Esophagus squamous epithelium (tissue), 5 donors: ENCODE data around the gene TAB2. TPM values are rescaled to one million over a fixed set of nuclear protein-coding genes. Genes with fewer than 3 reads are reported as not detected.

Experiments used
- DNase-seq: peaks from one replicate; lab custom pipeline; 2025; lab: John Stamatoyannopoulos, UW
- H3K27ac ChIP-seq, 4 donors: fragments of 200-600 bp; sonication (generic); one replicate each; pipeline ENCODE4 v1.5.1; 2016 to 2019; ENCODE audit warnings: mild to moderate bottlenecking in 1 of 4
- H3K27me3 ChIP-seq, 4 donors: fragments of 200-600 bp; sonication (generic); 1 replicate in 3 of 4; 2 replicates in 1 of 4; pipeline versions ENCODE4 v1.5.1 to v1.6.0; 2017 to 2021; ENCODE audit warnings: antibody characterized with exemption in 1 of 4
- H3K36me3 ChIP-seq, 3 donors: fragments of 200-600 bp; sonication (generic); one replicate each; pipeline ENCODE4 v1.5.1; 2016 to 2019
- H3K4me1 ChIP-seq, 3 donors: fragments of 200-600 bp; sonication (generic); one replicate each; pipeline ENCODE4 v1.5.1; 2017 to 2019
- H3K4me3 ChIP-seq, 4 donors: fragments of 200-600 bp; sonication (generic); 1 replicate in 3 of 4; 2 replicates in 1 of 4; pipeline ENCODE4 v1.5.1; 2016 to 2019; ENCODE audit warnings: mild to moderate bottlenecking in 2 of 4, moderate library complexity in 1 of 4
- H3K9me3 ChIP-seq, 3 donors: fragments of 200-600 bp; sonication (generic); one replicate each; pipeline ENCODE4 v1.5.1; 2016 to 2019
- CTCF ChIP-seq, 6 experiments: fragments of 450-650 bp in 4 of 6; fragments of 200-600 bp in 2 of 6; sonication (generic) in 2 of 6; IDR thresholded peaks; one replicate each; pipeline ENCODE4 v1.5.1; 2016 to 2019; ENCODE audit warnings: antibody characterized with exemption in 6 of 6, mild to moderate bottlenecking in 4 of 6, moderate library complexity in 4 of 6
- POLR2A ChIP-seq, 4 donors: fragments of 450-650 bp; IDR thresholded peaks; one replicate each; pipeline ENCODE4 v1.6.1; 2017; ENCODE audit warnings: antibody characterized with exemption in 4 of 4, mild to moderate bottlenecking in 4 of 4, moderate library complexity in 3 of 4
- WGBS, 2 donors: methylation state at CpG; one replicate each; pipeline ENCODE4 v1.1.5; 2018; 5-methylcytosine and 5-hydroxymethylcytosine counted together
- intact Hi-C: fragments of 100-400 bp; cut with DNase I; formaldehyde crosslinking; loops from one replicate; pipeline ENCODE4 v1.15.0; 2022
- total RNA-seq, 4 donors: library from RNA; depleted of rRNA; stranded (reverse); fragments of >200 nt; gene quantifications; one replicate each; pipeline ENCODE4 v1.1.0, GENCODE V29; 2016
- donor health status: DM: yes; HTN: yes; CAD: no.

The TAB2 gene
- total RNA-seq, 4 donors from 2014 or later, result 27.6 to 47.1 (median 31.0) TPM

GRCh38 chr6:149428606-149429005 lies 111.1 kb downstream of the TAB2 start:
- 100% methylated on average over 1 to 2 of the region's 4 CpGs for WGBS, 2 donors
- TF ChIP-seq CTCF (IDR thresholded peaks at IDR 0.05), result no peak
- no peak for TF ChIP-seq POLR2A (IDR thresholded peaks at IDR 0.05)
- peaks cover 0 to 23% (median 0%) of the 10 kb centered on the region in 4 donors for H3K27me3 ChIP-seq
- no peaks in the 10 kb centered on the region for H3K9me3 ChIP-seq
- H3K4me3 ChIP-seq, result no peak overlapping the region
- H3K27ac ChIP-seq, result no peak overlapping the region
- H3K36me3 ChIP-seq, result no peaks in the 10 kb centered on the region
- intact Hi-C loops, result loop anchor here (5.0 kb wide), 1 partner anchor 401 kb away; no protein-coding TSS in a partner anchor
- no peak for DNase-seq
- H3K4me1 ChIP-seq, result peaks cover 0 to 13% (median 3%) of the 10 kb centered on the region in 3 donors

DNA sequence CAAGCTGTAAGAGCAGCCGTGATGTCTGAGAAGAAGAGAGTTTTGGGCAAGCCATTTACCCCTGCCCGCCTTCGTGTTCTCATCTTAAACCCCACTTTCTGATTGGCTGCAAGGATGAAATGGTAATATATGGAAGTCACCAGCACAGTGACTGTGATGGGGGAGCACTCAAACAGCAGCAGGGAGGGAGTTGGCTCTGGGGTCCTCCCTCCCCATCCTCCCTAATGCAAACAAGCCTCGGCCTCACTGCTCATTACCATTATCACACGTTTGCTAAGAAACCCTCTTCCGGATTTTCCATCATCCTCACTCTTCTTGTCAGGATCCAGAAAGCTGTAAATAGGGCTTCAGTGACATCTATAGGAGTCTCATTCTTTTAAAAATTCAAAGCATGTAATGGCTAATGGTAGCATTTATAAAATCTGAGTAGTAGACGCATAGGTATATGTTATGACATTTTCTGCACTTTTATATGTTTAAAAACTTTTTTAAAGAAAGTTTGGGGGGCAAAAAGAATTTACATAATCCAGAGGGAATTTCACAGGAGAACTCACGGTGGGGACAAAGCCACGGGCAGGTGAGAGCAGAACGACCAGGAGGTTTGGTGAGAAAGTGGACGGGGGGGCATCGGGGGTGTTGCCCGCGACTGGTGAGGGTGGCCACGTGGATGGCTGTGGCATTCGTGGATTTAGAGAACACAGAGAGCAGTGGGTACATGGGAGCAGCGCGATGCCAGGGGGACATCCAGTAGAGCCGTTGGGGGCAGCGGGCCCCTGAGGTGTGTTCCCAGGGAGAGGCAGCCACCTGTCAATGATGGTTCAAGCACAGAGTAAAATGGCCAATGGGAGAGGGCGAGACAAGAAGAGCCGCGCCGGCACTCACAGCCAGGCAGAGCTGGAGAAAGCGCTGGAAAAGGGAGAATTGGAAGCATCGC lies 112.2 kb downstream of the TAB2 start:
- 87% methylated on average over 25 to 26 of the region's 26 CpGs for WGBS, 2 donors
- H3K4me1 ChIP-seq, result peaks cover 0 to 7% (median 0%) of the 10 kb centered on the region in 3 donors
- H3K27ac ChIP-seq, result no peak overlapping the region
- H3K27me3 ChIP-seq, result peaks cover 0 to 23% (median 0%) of the 10 kb centered on the region in 4 donors
- H3K4me3 ChIP-seq, result no peak overlapping the region
- no peak for DNase-seq
- intact Hi-C loops, result loop anchor here (5.0 to 10.0 kb wide), 3 partner anchors 85 to 402 kb away; no protein-coding TSS in a partner anchor
- no peaks in the 10 kb centered on the region for H3K36me3 ChIP-seq
- no peaks in the 10 kb centered on the region for H3K9me3 ChIP-seq
- TF ChIP-seq CTCF (IDR thresholded peaks at IDR 0.05), result no peak
- TF ChIP-seq POLR2A (IDR thresholded peaks at IDR 0.05), result no peak

- Histone ChIP-seq H3K36me3 (no peaks in the 10 kb centered on the region), H3K27me3 (peaks cover 0 to 36% (median 0%) of the 10 kb centered on the region in 4 donors), H3K4me1 (peaks cover 0 to 7% (median 0%) of the 10 kb centered on the region in 3 donors), H3K9me3 (no peaks in the 10 kb centered on the region), H3K27ac (peak overlapping the region in 2 of 4 donors; percentile 5 to 29), H3K4me3 (peak overlapping the region in 1 of 4 donors; percentile 18)
- 29 to 33% methylated on average over 17 to 18 of the region's 19 CpGs for WGBS, 2 donors
- DNase-seq, result peak; percentile 16
- intact Hi-C loops, result loop anchor here (5.0 to 10.0 kb wide), 2 partner anchors 83 to 350 kb away; no protein-coding TSS in a partner anchor
- TF ChIP-seq POLR2A (IDR thresholded peaks at IDR 0.05) (no peak), CTCF (IDR thresholded peaks at IDR 0.05) (peak; percentile 92 to 96 (median 93))
Measured at GRCh38 chr6:149431905-149432775, 114.6 kb downstream of the TAB2 start.

GRCh38 chr6:149433405-149433804 lies 115.9 kb downstream of the TAB2 start:
- intact Hi-C loops, result loop anchor here (5.0 to 10.0 kb wide), 2 partner anchors 81 to 351 kb away; no protein-coding TSS in a partner anchor
- H3K36me3 ChIP-seq, result no peaks in the 10 kb centered on the region
- peaks cover 0 to 7% (median 0%) of the 10 kb centered on the region in 3 donors for H3K4me1 ChIP-seq
- no peak for TF ChIP-seq POLR2A (IDR thresholded peaks at IDR 0.05)
- no peak for TF ChIP-seq CTCF (IDR thresholded peaks at IDR 0.05)
- no peaks in the 10 kb centered on the region for H3K9me3 ChIP-seq
- WGBS, 2 donors, result 60 to 86% methylated on average over 2 of the region's 2 CpGs
- no peak overlapping the region for H3K4me3 ChIP-seq
- DNase-seq, result no peak
- peaks cover 0 to 27% (median 0%) of the 10 kb centered on the region in 4 donors for H3K27me3 ChIP-seq
- H3K27ac ChIP-seq, result peak overlapping the region in 1 of 4 donors; percentile 29
